ENCODE results near the gene GRIP2. TPM values are rescaled to one million over a fixed set of nuclear protein-coding genes. Genes with fewer than 3 reads are reported as not detected.

The GRIP2 gene
- total and polyA plus RNA-seq, 9 of the 15 experiments (the other 6 are each of a cell fraction or from before 2014, with no cell fraction given) = 0.01 TPM; not detected in 7

DNA sequence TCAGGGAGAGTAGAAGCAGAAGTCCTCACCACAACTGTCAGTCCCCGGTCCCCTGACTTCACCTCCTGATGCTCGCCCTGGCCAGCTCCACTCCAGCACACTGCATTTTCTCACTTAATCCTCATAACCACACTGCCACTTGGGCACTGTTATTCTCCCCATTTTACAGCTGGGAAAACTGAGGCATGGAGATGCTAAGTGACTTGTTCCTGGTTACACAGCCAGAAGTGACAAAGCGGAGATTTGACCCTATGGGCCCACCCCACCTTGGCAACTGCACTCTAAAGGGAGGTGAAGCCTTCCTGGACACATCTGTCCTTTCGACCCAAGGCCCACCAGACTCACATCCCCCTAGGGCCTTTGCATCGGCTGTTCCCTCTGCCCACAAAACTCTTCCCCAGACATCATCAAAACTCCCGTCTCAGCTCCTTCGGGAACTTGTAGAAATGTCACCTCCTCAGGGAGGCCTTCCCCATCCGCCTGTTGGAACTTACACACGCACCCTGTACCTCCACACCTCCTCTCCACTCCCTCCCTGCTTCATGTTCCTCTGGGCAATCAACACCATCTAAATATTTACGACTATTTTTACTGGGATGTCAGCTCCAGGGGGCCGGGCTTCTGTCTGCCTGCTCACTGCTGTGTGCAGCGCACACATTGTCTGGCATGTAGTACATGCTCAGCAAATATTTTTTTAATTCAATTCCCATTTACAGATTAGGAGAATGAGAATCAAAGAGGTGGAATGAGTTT lies 3.1 kb downstream of the GRIP2 start (continued):
- peak; percentile 88; the same call in 1 of the 2 replicates for TF ChIP-seq CBX1 (IDR thresholded peaks at IDR 0.05; ENCODE audit: low read depth)
- peak; percentile 90 for TF ChIP-seq RBM25 (IDR thresholded peaks at IDR 0.05; ENCODE audit: low read depth, low read length, severe bottlenecking)
- TF ChIP-seq RUNX1 (IDR thresholded peaks at IDR 0.05; ENCODE audit: low read depth) = no peak
- TF ChIP-seq RCOR1 (IDR thresholded peaks at IDR 0.05; ENCODE audit: borderline replicate concordance in 1 of 2, low read depth in 2 of 2, low read length in 2 of 2) = peak; percentile 16 to 86; a peak in 2 of 4 replicates
- TF ChIP-seq BCOR (IDR thresholded peaks at IDR 0.05) = peak; percentile 91
- peak; percentile 83; the same call in 1 of the 2 replicates for TF ChIP-seq HDAC2 (IDR thresholded peaks at IDR 0.05)
- TF ChIP-seq, protein P1, sequence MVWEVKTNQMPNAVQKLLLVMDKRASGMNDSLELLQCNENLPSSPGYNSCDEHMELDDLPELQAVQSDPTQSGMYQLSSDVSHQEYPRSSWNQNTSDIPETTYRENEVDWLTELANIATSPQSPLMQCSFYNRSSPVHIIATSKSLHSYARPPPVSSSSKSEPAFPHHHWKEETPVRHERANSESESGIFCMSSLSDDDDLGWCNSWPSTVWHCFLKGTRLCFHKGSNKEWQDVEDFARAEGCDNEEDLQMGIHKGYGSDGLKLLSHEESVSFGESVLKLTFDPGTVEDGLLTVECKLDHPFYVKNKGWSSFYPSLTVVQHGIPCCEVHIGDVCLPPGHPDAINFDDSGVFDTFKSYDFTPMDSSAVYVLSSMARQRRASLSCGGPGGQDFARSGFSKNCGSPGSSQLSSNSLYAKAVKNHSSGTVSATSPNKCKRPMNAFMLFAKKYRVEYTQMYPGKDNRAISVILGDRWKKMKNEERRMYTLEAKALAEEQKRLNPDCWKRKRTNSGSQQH (CRISPR knock-in tag; IDR thresholded peaks at IDR 0.05) = no peak
- TF ChIP-seq CHD4 (IDR thresholded peaks at IDR 0.05; ENCODE audit: insufficient read depth, insufficient replicate concordance, low read depth, low read length, poor library complexity, severe bottlenecking) = peak; percentile 64
- TF ChIP-seq SMC3 (conservative IDR thresholded peaks at IDR 0.05; ENCODE audit: insufficient read depth, low read depth, low read length) = no peak
- no peak for TF ChIP-seq NEUROD1 (IDR thresholded peaks at IDR 0.05; ENCODE audit: borderline replicate concordance, low read depth, low read length, partially characterized antibody)
- no peak for TF ChIP-seq NR4A1 (CRISPR knock-in tag; IDR thresholded peaks at IDR 0.05)
- 0 out of 2 replicates have a peak, but pooled peaks have one; percentile 22 for TF ChIP-seq NR4A1 (tag; IDR thresholded peaks at IDR 0.05)
- peak; percentile 62 to 81; a peak in 3 of 4 replicates for TF ChIP-seq KDM1A (IDR thresholded peaks at IDR 0.05)
- no peak for TF ChIP-seq EP400 (IDR thresholded peaks at IDR 0.05)
- TF ChIP-seq, protein P2, sequence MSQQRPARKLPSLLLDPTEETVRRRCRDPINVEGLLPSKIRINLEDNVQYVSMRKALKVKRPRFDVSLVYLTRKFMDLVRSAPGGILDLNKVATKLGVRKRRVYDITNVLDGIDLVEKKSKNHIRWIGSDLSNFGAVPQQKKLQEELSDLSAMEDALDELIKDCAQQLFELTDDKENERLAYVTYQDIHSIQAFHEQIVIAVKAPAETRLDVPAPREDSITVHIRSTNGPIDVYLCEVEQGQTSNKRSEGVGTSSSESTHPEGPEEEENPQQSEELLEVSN (IDR thresholded peaks at IDR 0.05; ENCODE audit: borderline replicate concordance in 1 of 2, extremely low read depth in 1 of 2, insufficient read depth in 1 of 2, insufficient read length in 1 of 2, low read depth in 1 of 2, low read length in 1 of 2, poor library complexity in 1 of 2, severe bottlenecking in 1 of 2) = no peak
- no peak for TF ChIP-seq ARID4B (CRISPR knock-in tag; IDR thresholded peaks at IDR 0.05)
- no peak for TF ChIP-seq RHOXF2B (CRISPR knock-in tag; conservative IDR thresholded peaks at IDR 0.05)
- no peak for TF ChIP-seq EZH2 (IDR thresholded peaks at IDR 0.05; ENCODE audit: borderline replicate concordance, low read depth, low read length)
- TF ChIP-seq MCM7 (IDR thresholded peaks at IDR 0.05) = no peak

Data from K562 (cell line).